HG03342 (cell line): ENCODE results near the gene ZBTB7C.

Experiments
- ATAC-seq: cut with Tn5 transposase; IDR thresholded peaks from one replicate; pipeline ENCODE4 v1.9.1; 2021; ENCODE audit warnings: mild to moderate bottlenecking, moderate library complexity; ENCODE audit not compliant: unreplicated experiment

Gene ZBTB7C

GRCh38 chr18:48263914-48264902 is 145.0 kb downstream of the ZBTB7C start:
- ATAC-seq = no peak

DNA sequence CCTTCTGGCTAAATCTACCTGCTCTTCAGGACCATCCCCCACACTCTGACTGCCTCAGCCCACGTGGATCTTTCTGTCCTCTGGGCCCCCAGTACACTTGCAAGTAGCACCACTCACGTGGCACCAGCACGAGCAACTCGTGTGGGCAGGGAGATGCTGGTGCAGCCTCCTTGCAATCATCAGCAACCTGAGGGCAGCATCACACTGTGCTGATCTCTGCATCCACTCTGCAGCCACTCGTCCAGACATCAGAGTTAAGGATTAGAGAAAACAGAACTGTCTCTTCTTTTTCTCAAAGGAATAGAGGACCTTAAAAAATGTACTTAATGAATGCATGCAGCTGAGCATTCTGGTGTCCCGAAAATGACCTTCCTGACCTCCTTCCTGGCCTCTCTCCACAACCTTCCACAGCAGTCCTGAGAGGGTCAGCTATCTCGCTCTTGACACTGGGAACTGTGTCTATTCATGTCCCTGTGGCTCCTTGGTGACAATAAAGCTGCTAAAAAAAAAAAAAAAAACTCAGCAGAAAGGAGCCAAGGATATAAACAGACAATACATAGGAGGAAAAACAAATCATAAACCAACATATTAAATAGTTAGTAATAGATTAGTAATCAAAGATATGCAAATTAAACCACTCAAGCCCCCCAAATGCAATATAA is 145.9 kb downstream of the ZBTB7C start:
- ATAC-seq = no peak

DNA sequence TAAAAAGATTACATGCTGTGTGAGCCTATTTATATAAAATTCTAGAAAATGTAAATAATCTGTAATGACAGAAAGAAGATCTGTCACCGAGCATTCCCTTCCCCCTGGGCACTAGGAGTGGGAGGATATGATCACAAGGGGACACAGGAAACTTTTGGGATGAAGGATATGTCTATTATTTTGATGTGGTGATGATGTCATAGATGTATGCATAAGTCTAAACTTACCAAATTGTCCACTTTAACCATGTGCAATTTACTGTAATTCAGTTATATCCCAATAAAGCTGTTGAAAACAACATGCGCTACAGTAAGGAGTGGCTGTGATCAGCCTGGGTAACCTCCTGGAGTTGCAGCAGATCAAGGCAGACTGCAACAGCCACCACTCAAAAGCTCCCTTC is 148.9 kb downstream of the ZBTB7C start:
- ATAC-seq = no peak

GRCh38 chr18:48256848-48257247 is 152.3 kb downstream of the ZBTB7C start:
- no peak for ATAC-seq

GRCh38 chr18:48254077-48254602 is 155.0 kb downstream of the ZBTB7C start:
- no peak for ATAC-seq

DNA sequence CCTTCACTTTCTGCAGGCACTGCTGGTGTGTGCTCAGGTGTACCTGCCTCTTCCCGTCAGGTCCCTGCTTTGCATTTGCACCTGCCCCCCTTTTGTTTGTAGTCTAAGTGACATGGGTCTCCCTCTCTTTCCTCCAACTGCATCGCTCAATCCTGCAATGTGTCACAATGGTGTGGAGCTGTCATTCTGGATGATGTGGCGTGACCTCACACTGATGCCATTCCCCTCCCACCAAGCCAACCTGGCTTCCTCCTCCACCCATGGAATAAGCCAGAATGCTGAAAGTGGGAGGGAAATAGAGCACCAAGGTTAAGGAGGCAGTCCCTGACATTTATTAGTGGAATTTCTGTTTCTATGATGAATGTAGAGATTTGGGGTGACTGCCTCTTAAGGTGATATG is 156.7 kb downstream of the ZBTB7C start:
- ATAC-seq = no peak

DNA sequence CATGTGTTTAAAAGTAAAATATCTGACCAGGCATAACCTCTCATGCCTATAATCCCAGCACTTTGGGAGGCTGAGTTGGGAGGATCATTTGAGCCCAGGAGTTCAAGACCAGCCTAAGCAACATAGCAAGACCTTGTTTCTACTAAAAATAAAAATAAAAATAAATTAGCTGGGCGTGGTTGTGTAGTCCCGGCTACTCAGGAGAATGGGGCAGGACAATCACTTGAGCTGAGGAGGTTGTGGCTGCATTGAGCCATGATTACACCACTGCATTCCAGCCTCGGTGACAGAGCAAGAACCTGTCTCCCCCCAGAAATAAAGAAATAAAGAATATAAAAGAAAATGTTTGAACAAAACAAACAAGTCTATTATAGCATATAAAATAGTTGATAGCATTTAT is 158.3 kb downstream of the ZBTB7C start:
- no peak for ATAC-seq

GRCh38 chr18:48250362-48250907 is 158.7 kb downstream of the ZBTB7C start:
- ATAC-seq = no peak

GRCh38 chr18:48249854-48250253 is 159.3 kb downstream of the ZBTB7C start:
- ATAC-seq = no peak

DNA sequence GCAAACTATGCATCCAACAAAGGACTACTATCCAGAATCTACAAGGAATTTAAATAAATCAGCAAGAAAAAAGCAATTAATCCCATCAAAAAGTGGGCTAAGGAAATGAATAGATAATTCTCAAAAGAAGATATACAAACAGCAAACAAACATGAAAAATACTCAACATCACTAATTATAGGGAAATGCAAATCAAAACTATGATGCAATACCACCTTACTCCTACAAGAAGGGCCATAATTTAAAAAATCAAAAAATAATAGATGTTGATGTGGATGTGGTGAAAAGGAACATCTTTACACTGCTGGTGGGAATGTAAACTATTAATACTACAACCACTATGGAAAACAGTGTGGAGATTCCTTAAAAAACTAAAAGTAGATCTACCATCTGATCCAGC is 164.7 kb downstream of the ZBTB7C start:
- ATAC-seq = no peak

GRCh38 chr18:48238636-48239035 is 170.5 kb downstream of the ZBTB7C start:
- ATAC-seq = no peak

- ATAC-seq = no peak
These were observed 171.0 kb downstream of the ZBTB7C start for GRCh38 chr18:48238206-48238605.

- ATAC-seq = no peak
These were observed 172.4 kb downstream of the ZBTB7C start for GRCh38 chr18:48236822-48237221.

- ATAC-seq = no peak
These were observed 178.6 kb downstream of the ZBTB7C start for GRCh38 chr18:48230467-48231113.

- ATAC-seq = no peak
These were observed 179.6 kb downstream of the ZBTB7C start for GRCh38 chr18:48229552-48229981.

GRCh38 chr18:48228841-48229240 is 180.3 kb downstream of the ZBTB7C start:
- no peak for ATAC-seq

DNA sequence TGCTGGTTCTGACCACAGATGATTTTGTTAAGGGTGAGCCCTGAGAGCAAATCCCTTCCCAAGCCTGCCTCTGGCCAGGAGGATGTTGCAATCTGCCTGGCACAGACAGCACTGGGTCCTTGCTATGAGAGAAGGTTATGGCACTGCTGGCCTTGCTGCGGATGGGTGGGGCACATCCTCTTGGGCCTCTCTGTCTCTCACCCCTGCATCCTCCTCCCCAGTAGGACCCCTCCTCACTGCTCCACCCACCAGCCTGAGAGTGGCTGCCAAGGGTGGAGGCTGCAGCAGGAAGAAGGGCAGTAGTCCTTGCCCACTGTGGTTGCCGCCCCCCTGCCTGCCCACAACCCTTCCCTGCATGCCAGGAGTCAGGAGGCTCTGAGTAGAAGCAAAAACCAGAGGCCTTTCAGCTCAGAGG is 180.9 kb downstream of the ZBTB7C start:
- ATAC-seq = no peak

DNA sequence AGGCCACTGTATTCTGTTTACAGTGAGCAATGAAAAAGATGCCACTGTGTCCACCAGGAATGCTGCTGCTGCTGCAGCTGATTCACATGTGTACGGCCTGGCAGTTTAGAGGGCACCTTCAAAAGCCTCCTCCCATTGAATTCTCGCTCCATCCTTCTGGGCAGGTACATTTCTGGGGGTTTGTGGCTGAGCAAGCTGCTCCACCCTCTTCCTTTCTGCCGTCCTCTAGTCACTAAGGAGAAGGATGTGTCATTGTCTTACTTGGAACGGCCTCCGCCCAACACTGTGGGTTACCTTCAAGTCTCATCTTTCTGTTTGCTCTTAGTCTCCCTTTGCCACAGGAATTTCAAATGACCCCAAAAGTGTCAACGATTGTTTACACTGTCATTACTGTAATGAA is 182.0 kb downstream of the ZBTB7C start:
- no peak for ATAC-seq

GRCh38 chr18:48226401-48226800 is 182.8 kb downstream of the ZBTB7C start:
- ATAC-seq = no peak

DNA sequence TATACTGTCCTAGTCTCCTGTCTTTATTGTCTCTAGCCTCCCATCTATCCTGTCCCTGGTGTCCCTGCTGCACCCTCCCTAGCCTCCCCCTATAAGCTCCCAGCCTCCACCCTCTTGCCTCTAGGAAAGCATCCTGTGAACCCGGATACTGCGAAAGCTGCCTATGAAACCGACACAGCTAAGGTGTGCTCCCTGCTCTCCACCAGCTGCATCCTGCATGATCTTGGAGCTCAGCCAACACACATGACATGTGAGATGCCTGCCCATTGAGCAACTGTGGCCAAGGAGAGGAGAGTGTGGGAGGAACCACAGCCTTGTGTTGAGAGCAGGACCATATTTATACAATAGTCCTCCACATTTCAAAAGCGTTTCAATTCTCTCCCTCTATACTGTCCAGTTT is 187.1 kb downstream of the ZBTB7C start:
- peak; percentile 76 for ATAC-seq
